RWPE1 (cell line): Measurements from ENCODE around the gene CCL18.
"Not testable (repeated sequence)": the region's sequence is repeated elsewhere in the genome, so short reads cannot be mapped to it uniquely, and the experiment has no call there.

Experiments used
- CTCF ChIA-PET: fragments of 350-600 bp; sonication (Branson Sonifier 250); formaldehyde crosslinking; extraction: SDS; loops from one replicate; lab custom pipeline; 2021; lab: Yijun Ruan, JAX
- POLR2A ChIA-PET: fragments of 400-600 bp; formaldehyde crosslinking; extraction: SDS; loops from one replicate; lab custom pipeline; 2020; ENCODE audit warnings: antibody characterized with exemption; ENCODE audit not compliant: low non-redundant PET; lab: Yijun Ruan, JAX
- DNase-seq: peaks from one replicate; pipeline ENCODE4 v3.0.0; 2012; ENCODE audit warnings: low spot score
- H3K27ac ChIP-seq: fragments of 450-650 bp; 2 replicates; pipeline ENCODE4 v1.5.1; 2017
- TF ChIP-seq, protein P1 (sequence below): fragments of 450-650 bp; conservative IDR thresholded peaks from 2 replicates; pipeline ENCODE4 v1.5.1; 2017; ENCODE audit warnings: low read depth, mild to moderate bottlenecking

The CCL18 gene, protein sequence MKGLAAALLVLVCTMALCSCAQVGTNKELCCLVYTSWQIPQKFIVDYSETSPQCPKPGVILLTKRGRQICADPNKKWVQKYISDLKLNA

GRCh38 chr17:36063786-36064541 is at the start of gene CCL18:
TSS of gene CCL18 (plus strand) at chr17:36064272. CDS start at chr17:36064343, 71 bp downstream.
- TF ChIP-seq, protein P1, sequence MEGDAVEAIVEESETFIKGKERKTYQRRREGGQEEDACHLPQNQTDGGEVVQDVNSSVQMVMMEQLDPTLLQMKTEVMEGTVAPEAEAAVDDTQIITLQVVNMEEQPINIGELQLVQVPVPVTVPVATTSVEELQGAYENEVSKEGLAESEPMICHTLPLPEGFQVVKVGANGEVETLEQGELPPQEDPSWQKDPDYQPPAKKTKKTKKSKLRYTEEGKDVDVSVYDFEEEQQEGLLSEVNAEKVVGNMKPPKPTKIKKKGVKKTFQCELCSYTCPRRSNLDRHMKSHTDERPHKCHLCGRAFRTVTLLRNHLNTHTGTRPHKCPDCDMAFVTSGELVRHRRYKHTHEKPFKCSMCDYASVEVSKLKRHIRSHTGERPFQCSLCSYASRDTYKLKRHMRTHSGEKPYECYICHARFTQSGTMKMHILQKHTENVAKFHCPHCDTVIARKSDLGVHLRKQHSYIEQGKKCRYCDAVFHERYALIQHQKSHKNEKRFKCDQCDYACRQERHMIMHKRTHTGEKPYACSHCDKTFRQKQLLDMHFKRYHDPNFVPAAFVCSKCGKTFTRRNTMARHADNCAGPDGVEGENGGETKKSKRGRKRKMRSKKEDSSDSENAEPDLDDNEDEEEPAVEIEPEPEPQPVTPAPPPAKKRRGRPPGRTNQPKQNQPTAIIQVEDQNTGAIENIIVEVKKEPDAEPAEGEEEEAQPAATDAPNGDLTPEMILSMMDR, result no peak
- ChIA-PET POLR2A (no interaction called here), CTCF (no interaction called here)
- no peak for DNase-seq
- H3K27ac ChIP-seq, result no peak within 1 kb of the TSS

DNA sequence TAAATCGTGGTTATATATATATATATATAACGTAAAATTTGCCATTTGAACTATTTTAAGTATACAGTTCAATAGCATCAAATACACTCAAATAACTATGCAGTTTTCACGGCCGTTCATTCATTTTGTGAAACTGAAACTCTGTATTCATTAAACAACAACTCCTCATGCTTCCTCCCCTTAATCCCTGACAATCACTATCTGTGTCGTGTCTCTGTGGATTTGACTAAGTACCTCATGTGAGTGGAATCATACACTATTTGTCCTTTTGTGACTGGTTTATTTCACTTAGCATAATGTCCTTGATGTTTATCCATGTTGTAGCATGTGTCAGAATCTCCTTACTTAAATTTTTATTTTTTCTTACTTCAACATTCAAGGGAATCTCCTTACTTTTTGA is 49.1 kb upstream of the CCL18 start:
- ChIA-PET CTCF (interaction anchor here (0.7 kb wide), 2 partner anchors 10 to 46 kb away, joined by 3 read pairs; no protein-coding TSS in a partner anchor), POLR2A (no interaction called here)
- no peak for DNase-seq
- H3K27ac ChIP-seq, result no peak overlapping the region
- TF ChIP-seq, protein P1, result no peak

- CTCF ChIA-PET, result interaction anchor here (0.7 kb wide), 1 partner anchor 9 kb away, joined by 3 read pairs; no protein-coding TSS in a partner anchor
- POLR2A ChIA-PET, DNase-seq, H3K27ac ChIP-seq: not testable (repeated sequence)
Measured at GRCh38 chr17:36015895-36016294, 48.2 kb upstream of the CCL18 start.

DNA sequence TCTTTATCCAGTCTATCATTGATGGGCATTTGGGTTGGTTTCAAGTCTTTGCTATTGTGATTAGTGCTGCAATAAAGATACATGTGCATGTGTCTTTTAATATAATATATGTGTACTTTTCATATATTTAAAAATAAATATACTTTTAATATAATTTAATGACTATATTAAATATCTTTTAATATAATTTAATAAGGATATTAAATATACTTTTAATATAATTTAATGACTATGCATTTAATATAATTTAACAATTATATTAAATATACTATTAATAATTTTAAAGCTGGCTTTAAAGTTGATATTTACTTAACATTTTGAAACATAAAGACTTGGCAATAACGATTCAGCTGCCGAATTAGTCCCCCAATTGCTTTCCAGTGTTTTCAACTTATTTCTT is 47.5 kb upstream of the CCL18 start:
- TF ChIP-seq, protein P1, result no peak
- CTCF ChIA-PET, result no interaction called here
- POLR2A ChIA-PET, result no interaction called here
- no peak for DNase-seq
- H3K27ac ChIP-seq, result no peak overlapping the region

- TF ChIP-seq, protein P1, result no peak
- CTCF ChIA-PET, result no interaction called here
- DNase-seq, result no peak
- POLR2A ChIA-PET, result no interaction called here
- no peak within 1 kb of the TSS for H3K27ac ChIP-seq
Measured at GRCh38 chr17:36017799-36018198, 46.3 kb upstream of the CCL18 start, which contains the start of gene CCL23. TSS of gene CCL23 (minus strand) at chr17:36017972. CDS start at chr17:36017897, 75 bp downstream.

- TF ChIP-seq, protein P1, result no peak
- no peak overlapping the region for H3K27ac ChIP-seq
- ChIA-PET CTCF (no interaction called here), POLR2A (no interaction called here)
- no peak for DNase-seq
Measured at GRCh38 chr17:36019423-36019822, 44.6 kb upstream of the CCL18 start.
